ENCODE results near the gene MS4A18. TPM values are rescaled to one million over a fixed set of nuclear protein-coding genes. Genes with fewer than 3 reads are reported as not detected.

MS4A18 gene
- total and polyA plus RNA-seq, 4 donors: not detected

- no peak for DNase-seq (ENCODE audit: low spot score)
- no peak for TF ChIP-seq YY1 (IDR thresholded peaks at IDR 0.05)
- TF ChIP-seq SP1 (IDR thresholded peaks at IDR 0.05): no peak
- TF ChIP-seq FOXA1 (IDR thresholded peaks at IDR 0.05): no peak
- no peak for TF ChIP-seq EGR1 (IDR thresholded peaks at IDR 0.05; ENCODE audit: low read depth in 2 of 2)
- TF ChIP-seq JUND (IDR thresholded peaks at IDR 0.05): no peak
Observed at GRCh38 chr11:60771879-60772525, 47.5 kb downstream of the MS4A18 start.

GRCh38 chr11:60772666-60773065 is 48.1 kb downstream of the MS4A18 start:
- Histone ChIP-seq H3K4me3 (ENCODE audit: low read depth in 1 of 3, low read length in 3 of 3) (no peak overlapping the region), H3K4me1 (ENCODE audit: control insufficient read depth in 4 of 4, insufficient read depth in 4 of 4, low read length in 3 of 4) (no peaks in the 10 kb centered on the region), H3K36me3 (ENCODE audit: control insufficient read depth in 4 of 4, insufficient read depth in 3 of 4, low read depth in 1 of 4, low read length in 3 of 4) (no peaks in the 10 kb centered on the region), H3K27me3 (ENCODE audit: control insufficient read depth in 4 of 4, insufficient read depth in 4 of 4, low read length in 3 of 4) (no peaks in the 10 kb centered on the region), H3K27ac (ENCODE audit: low read depth in 1 of 2, low read length in 2 of 2) (no peak overlapping the region), H3K9me3 (ENCODE audit: control insufficient read depth in 4 of 4, low read length in 3 of 4) (no peaks in the 10 kb centered on the region), H3K9ac (ENCODE audit: low read depth in 1 of 2, low read length in 2 of 2) (no peak overlapping the region)
- DNase-seq (ENCODE audit: low spot score): no peak
- TF ChIP-seq ZBTB33 (IDR thresholded peaks at IDR 0.05) (no peak), SP1 (IDR thresholded peaks at IDR 0.05) (no peak), EGR1 (IDR thresholded peaks at IDR 0.05; ENCODE audit: low read depth in 2 of 2) (no peak), REST (IDR thresholded peaks at IDR 0.05) (no peak)
- WGBS: 92% methylated on average over 8 of the region's 8 CpGs

More at GRCh38 chr11:60771879-60772525, 47.5 kb downstream of the MS4A18 start:
- no peak overlapping the region for H3K27ac ChIP-seq (ENCODE audit: low read depth in 1 of 2, low read length in 2 of 2)
- no peak overlapping the region for H3K4me3 ChIP-seq (ENCODE audit: low read depth in 1 of 3, low read length in 3 of 3)
- no peaks in the 10 kb centered on the region for H3K36me3 ChIP-seq (ENCODE audit: control insufficient read depth in 4 of 4, insufficient read depth in 3 of 4, low read depth in 1 of 4, low read length in 3 of 4)
- WGBS: 84% methylated on average over 16 of the region's 16 CpGs
- H3K9ac ChIP-seq (ENCODE audit: low read depth in 1 of 2, low read length in 2 of 2): no peak overlapping the region
- no peaks in the 10 kb centered on the region for H3K9me3 ChIP-seq (ENCODE audit: control insufficient read depth in 4 of 4, low read length in 3 of 4)
- no peaks in the 10 kb centered on the region for H3K4me1 ChIP-seq (ENCODE audit: control insufficient read depth in 4 of 4, insufficient read depth in 4 of 4, low read length in 3 of 4)
- H3K27me3 ChIP-seq (ENCODE audit: control insufficient read depth in 4 of 4, insufficient read depth in 4 of 4, low read length in 3 of 4): no peaks in the 10 kb centered on the region

DNA sequence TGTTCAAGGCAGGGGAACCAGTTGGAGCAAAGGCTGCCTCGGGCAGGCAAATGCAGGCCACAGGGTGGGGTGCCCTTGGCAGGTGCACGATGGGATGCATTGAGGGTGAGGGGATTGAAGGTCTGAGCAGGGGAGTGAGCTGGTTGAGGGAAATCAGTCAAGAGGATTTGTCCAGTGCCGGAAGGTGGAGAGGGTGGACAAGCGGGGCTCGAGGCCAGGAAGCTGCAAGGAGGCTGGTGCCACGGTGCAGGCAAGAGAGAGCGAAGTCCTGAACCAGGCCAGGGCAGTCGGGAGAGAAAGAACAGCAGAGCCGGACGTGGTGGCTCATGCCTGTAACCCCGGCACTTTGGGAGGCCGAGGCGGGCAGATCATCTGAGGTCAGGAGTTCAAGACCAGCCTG is 50.2 kb downstream of the MS4A18 start:
- no peak for DNase-seq (ENCODE audit: low spot score)
- no peaks in the 10 kb centered on the region for H3K4me1 ChIP-seq (ENCODE audit: control insufficient read depth in 4 of 4, insufficient read depth in 4 of 4, low read length in 3 of 4)
- TF ChIP-seq, protein P1, sequence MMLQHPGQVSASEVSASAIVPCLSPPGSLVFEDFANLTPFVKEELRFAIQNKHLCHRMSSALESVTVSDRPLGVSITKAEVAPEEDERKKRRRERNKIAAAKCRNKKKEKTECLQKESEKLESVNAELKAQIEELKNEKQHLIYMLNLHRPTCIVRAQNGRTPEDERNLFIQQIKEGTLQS (IDR thresholded peaks at IDR 0.05): no peak
- TF ChIP-seq RXRA (IDR thresholded peaks at IDR 0.05): no peak
- TF ChIP-seq RAD21 (IDR thresholded peaks at IDR 0.05): no peak
- no peak for TF ChIP-seq SP1 (IDR thresholded peaks at IDR 0.05)
- TF ChIP-seq MAX (IDR thresholded peaks at IDR 0.05): no peak
- TF ChIP-seq FOXA1 (IDR thresholded peaks at IDR 0.05): no peak
- no peaks in the 10 kb centered on the region for H3K27me3 ChIP-seq (ENCODE audit: control insufficient read depth in 4 of 4, insufficient read depth in 4 of 4, low read length in 3 of 4)
- no peak overlapping the region for H3K27ac ChIP-seq (ENCODE audit: low read depth in 1 of 2, low read length in 2 of 2)
- 69% methylated on average over 13 of the region's 13 CpGs for WGBS
- no peaks in the 10 kb centered on the region for H3K36me3 ChIP-seq (ENCODE audit: control insufficient read depth in 4 of 4, insufficient read depth in 3 of 4, low read depth in 1 of 4, low read length in 3 of 4)
- no peaks in the 10 kb centered on the region for H3K9me3 ChIP-seq (ENCODE audit: control insufficient read depth in 4 of 4, low read length in 3 of 4)
- no peak overlapping the region for H3K9ac ChIP-seq (ENCODE audit: low read depth in 1 of 2, low read length in 2 of 2)
- no peak overlapping the region for H3K4me3 ChIP-seq (ENCODE audit: low read depth in 1 of 3, low read length in 3 of 3)
